HG02870 (cell line): ENCODE measurements around the gene COPB2.

Experiments used
- ATAC-seq: cut with Tn5 transposase; IDR thresholded peaks from one replicate; pipeline ENCODE4 v1.9.1; 2021; ENCODE audit warnings: mild to moderate bottlenecking, moderate library complexity; ENCODE audit not compliant: unreplicated experiment

Gene COPB2

GRCh38 chr3:139309880-139310279 lies 79.6 kb downstream of the COPB2 start:
- no peak for ATAC-seq

- ATAC-seq = no peak
Observed at GRCh38 chr3:139309061-139309591, 80.3 kb downstream of the COPB2 start.

GRCh38 chr3:139308560-139308959 lies 80.9 kb downstream of the COPB2 start:
- no peak for ATAC-seq

GRCh38 chr3:139307601-139308555 lies 81.6 kb downstream of the COPB2 start:
- ATAC-seq = no peak
